Heart left ventricle (tissue), 16 donors: ENCODE measurements around the gene TMEM100. TPM values are rescaled to one million over a fixed set of nuclear protein-coding genes. Genes with fewer than 3 reads are reported as not detected.
A peak's percentile ranks its signal among the peaks of the same experiment; 100 is the strongest.

Source experiments
- ATAC-seq, 4 donors: fragments of 200-7000 bp; cut with Tn5 transposase; one replicate each; pipeline ENCODE4 v1.9.1; 2020 to 2022; ENCODE audit warnings: moderate library complexity in 4 of 4, mild to moderate bottlenecking in 3 of 4, moderate number of reproducible peaks in 1 of 4
- DNase-seq, 5 donors: peaks; one replicate each; pipeline ENCODE4 v3.0.0-alpha.2; 2020
- H3K27ac ChIP-seq, 12 donors: fragments of 200-600 bp; sonication (generic) in 4 of 12; one replicate each; pipeline versions ENCODE4 v1.5.0 to v1.8.0; 2016 to 2022; ENCODE audit warnings: mild to moderate bottlenecking in 2 of 12
- H3K27me3 ChIP-seq, 9 donors: fragments of 200-600 bp; sonication (generic) in 2 of 9; one replicate each; pipeline versions ENCODE4 v1.5.1 to v1.8.0; 2016 to 2022; ENCODE audit warnings: mild to moderate bottlenecking in 3 of 9
- H3K36me3 ChIP-seq, 9 donors: fragments of 200-600 bp; sonication (generic) in 2 of 9; one replicate each; pipeline versions ENCODE4 v1.5.0 to v1.8.0; 2018 to 2022; ENCODE audit warnings: mild to moderate bottlenecking in 2 of 9
- H3K4me1 ChIP-seq, 12 donors: fragments of 200-600 bp; sonication (generic) in 4 of 12; one replicate each; pipeline versions ENCODE4 v1.5.0 to v1.8.0; 2016 to 2022; ENCODE audit warnings: mild to moderate bottlenecking in 3 of 12
- H3K4me3 ChIP-seq, 12 donors: fragments of 200-600 bp; sonication (generic) in 4 of 12; one replicate each; pipeline versions ENCODE4 v1.5.0 to v1.8.0; 2017 to 2022; ENCODE audit warnings: mild to moderate bottlenecking in 9 of 12, moderate library complexity in 4 of 12
- H3K9me3 ChIP-seq, 12 donors: fragments of 200-600 bp; sonication (generic) in 4 of 12; one replicate each; pipeline versions ENCODE4 v1.5.0 to v1.8.0; 2016 to 2022; ENCODE audit warnings: mild to moderate bottlenecking in 1 of 12
- POLR2A ChIP-seq, 2 donors: fragments of 450-650 bp; IDR thresholded peaks; one replicate each; pipeline ENCODE4 v1.6.1; 2017; ENCODE audit warnings: antibody characterized with exemption in 2 of 2, mild to moderate bottlenecking in 2 of 2, moderate library complexity in 2 of 2
- WGBS, 4 donors: extraction: QIAGEN DNeasy Blood & Tissue Kit in 2 of 4; methylation state at CpG; one replicate each; pipeline versions ENCODE4 v1.1.5 to v1.1.7; 2013 to 2018; 5-methylcytosine and 5-hydroxymethylcytosine counted together
- intact Hi-C, 10 donors: fragments of 100-400 bp; cut with DNase I; formaldehyde crosslinking; loops; one replicate each; pipeline versions ENCODE4 v1.11.1 to v1.14.2; 2022
- polyA plus RNA-seq, 2 donors: library from polyadenylated mRNA; stranded (reverse); fragments of 200-250 nt; gene quantifications; one replicate each; pipeline ENCODE4 v1.2.3, GENCODE V29; 2013
- total RNA-seq, 9 donors: library from RNA; depleted of rRNA in 2 of 9; stranded (reverse); fragments of >200 nt in 2 of 9; fragmentation: NEBNext Ultra II Directional in 3 of 9; extraction: Animal tissue kit (Norgen Biotek cat#: 25700) in 3 of 9; gene quantifications; one replicate each; pipeline versions ENCODE4 v1.1.0 to v1.2.4, GENCODE V29; 2016 to 2023
- TF ChIP-seq, protein P1 (sequence below), 12 donors: fragments of 200-600 bp; sonication (generic) in 4 of 12; IDR thresholded peaks; one replicate each; pipeline versions ENCODE4 v1.5.0 to v1.8.0; 2018 to 2022; ENCODE audit warnings: antibody characterized with exemption in 12 of 12, mild to moderate bottlenecking in 5 of 12
- donor health status: ischemic (EF 13 %, LVEDD 7.1; RV severe dilation, severe dysfunction).
- donor health status: healthy with polysubstance abuse.
- donor health status: DM: no; HTN: yes; CAD: no.
- donor health status: DM: no; HTN: no; CAD: no.
- donor health status: ischemic (EF 25% LVEDD 6.9; RV normal size, moderate dysfunction).
- donor health status: ischemic (EF 25% LVEDD 5.7; RV mildly dilated, moderate dysfunction).
- donor health status: healthy.
- donor health status: DM: yes; HTN: yes; CAD: no.
- donor health status: ischemic (EF 35%, LVEDD 5.7; RV mildly dilated, moderate dysfunction).
- donor health status: nonischemic (EF 11% LVEDD 7.7; RV severe dilation, severe dysfunction).
- donor health status: DM: yes; HTN: yes; CAD: no.
- donor health status: PGD.
- donor health status: ischemic (EF 29% LVEDD 5.4; RV normal size, mild dysfunction).
- donor health status: nonischemic (EF 23%, LVEDD 6.1; RV moderate dilation, normal function).

Gene TMEM100
- total and polyA plus RNA-seq, 11 donors: 2.3 to 9.3 (median 5.3) TPM

DNA sequence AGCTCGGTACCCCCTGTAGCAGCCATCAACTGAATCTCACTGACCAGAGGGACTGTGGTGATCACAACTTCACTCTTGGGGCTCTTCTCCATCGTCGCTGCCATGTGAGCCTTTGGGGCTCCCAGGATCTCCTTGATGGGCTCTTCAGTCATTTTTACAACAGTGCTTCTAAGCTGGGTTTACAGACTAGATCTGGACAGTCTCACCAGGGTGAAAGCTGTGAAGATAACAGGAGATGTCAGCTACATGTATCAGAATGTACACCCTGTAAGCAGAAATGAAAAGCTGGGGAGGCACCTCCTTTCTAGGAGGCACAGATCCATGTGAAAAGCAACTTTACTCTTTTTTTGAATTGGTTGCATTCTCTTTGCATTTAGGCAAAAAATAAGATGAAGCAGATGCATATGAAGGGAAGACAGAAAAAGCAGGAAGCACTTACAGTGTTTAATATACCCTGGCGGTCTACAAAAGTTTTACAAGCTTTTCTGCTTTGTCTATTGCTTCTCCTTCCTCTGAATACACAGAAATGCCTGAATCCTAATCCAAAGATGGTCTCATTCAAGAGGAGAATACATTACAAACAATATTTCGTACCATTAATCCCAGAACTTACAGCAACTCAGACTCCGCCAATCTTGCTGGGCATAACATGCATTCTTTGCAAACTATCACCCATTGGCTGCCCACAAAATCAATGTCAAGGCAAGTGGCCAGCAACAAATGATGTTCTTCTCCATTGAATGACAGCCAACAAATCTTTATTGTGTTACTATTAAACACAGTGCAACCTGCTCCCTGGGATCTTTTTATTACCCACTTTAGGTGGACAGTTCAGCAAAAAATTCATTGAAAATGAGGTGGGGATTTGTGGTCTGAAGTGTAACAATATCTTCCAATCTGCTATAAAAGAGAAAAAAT is 1.5 kb downstream of the TMEM100 start:
- Histone ChIP-seq H3K36me3 (peaks cover 0 to 13% (median 0%) of the 10 kb centered on the region in 9 donors), H3K27me3 (no peaks in the 10 kb centered on the region), H3K4me1 (peaks cover 0 to 35% (median 8%) of the 10 kb centered on the region in 12 donors), H3K9me3 (no peaks in the 10 kb centered on the region), H3K4me3 (peak overlapping the region in 8 of 12 donors; percentile 32 to 47 (median 40)), H3K27ac (peak overlapping the region in 1 of 12 donors; percentile 45)
- DNase-seq: no peak
- TF ChIP-seq, protein P1, sequence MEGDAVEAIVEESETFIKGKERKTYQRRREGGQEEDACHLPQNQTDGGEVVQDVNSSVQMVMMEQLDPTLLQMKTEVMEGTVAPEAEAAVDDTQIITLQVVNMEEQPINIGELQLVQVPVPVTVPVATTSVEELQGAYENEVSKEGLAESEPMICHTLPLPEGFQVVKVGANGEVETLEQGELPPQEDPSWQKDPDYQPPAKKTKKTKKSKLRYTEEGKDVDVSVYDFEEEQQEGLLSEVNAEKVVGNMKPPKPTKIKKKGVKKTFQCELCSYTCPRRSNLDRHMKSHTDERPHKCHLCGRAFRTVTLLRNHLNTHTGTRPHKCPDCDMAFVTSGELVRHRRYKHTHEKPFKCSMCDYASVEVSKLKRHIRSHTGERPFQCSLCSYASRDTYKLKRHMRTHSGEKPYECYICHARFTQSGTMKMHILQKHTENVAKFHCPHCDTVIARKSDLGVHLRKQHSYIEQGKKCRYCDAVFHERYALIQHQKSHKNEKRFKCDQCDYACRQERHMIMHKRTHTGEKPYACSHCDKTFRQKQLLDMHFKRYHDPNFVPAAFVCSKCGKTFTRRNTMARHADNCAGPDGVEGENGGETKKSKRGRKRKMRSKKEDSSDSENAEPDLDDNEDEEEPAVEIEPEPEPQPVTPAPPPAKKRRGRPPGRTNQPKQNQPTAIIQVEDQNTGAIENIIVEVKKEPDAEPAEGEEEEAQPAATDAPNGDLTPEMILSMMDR (IDR thresholded peaks at IDR 0.05): no peak
- no peak for TF ChIP-seq POLR2A (IDR thresholded peaks at IDR 0.05)
- intact Hi-C loops: loop anchor here in 2 of 10 donors (5.0 to 10.0 kb wide), 3 partner anchors 36 to 296 kb away; partner anchors contain the start of gene MMD (in 1 of the 2)
- no peak for ATAC-seq
- 73 to 87% (median 85%) methylated on average over 6 of the region's 6 CpGs for WGBS, 4 donors

DNA sequence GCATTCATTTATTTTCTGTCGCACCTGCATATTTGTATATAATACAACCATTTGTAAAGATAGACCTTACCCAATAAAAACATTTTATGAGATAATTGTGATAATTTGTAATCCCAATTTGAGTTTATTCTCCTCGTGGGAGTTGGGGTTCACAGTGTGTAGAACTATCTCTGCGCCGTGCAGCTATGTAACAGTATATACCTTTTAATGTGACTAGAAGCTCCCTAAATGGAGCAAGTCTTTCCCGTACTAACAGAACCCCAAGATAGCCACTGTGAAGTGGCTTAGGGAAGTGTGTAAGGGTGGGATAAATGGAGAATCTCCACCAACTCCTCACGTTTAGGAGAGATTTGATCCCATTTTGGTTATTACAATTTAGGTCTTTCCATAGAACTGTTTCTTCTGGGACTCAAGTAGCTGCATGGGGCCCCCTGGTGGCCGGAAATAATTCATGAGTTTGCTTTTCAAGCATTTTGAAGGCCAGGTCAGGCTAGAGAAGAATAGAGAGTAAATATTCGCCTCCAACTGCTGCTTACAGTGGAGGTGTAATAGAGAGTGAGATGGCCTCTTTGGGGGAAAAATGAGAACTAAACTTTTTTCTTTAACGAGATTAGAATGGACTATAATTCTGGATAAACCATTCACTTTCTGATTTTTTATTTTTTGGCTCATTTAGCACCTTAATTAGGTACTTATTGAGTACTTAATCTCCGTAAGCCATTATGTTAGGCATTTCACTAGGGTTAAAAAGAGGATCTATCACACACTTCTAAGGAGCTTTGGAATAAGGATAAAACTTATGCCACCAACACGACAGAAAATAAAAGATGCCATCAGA is 4.5 kb downstream of the TMEM100 start:
- intact Hi-C loops: loop anchor here (1.0 to 10.0 kb wide), 8 partner anchors 47 to 192 kb away; no protein-coding TSS in a partner anchor
- peaks cover 0 to 13% (median 0%) of the 10 kb centered on the region in 9 donors for H3K36me3 ChIP-seq
- peak; percentile 63 to 83 (median 68) for DNase-seq
- no peaks in the 10 kb centered on the region for H3K27me3 ChIP-seq
- H3K4me1 ChIP-seq: peaks cover 0 to 12% (median 4%) of the 10 kb centered on the region in 12 donors
- ATAC-seq: peak in 2 of 4 donors; percentile 50 to 52
- H3K4me3 ChIP-seq: no peak overlapping the region
- WGBS, 4 donors: 51 to 56% (median 53%) methylated on average over 11 of the region's 11 CpGs
- H3K9me3 ChIP-seq: no peaks in the 10 kb centered on the region
- TF ChIP-seq, protein P1 (IDR thresholded peaks at IDR 0.05): peak; percentile 70 to 90 (median 82)
- TF ChIP-seq POLR2A (IDR thresholded peaks at IDR 0.05): no peak
- H3K27ac ChIP-seq: no peak overlapping the region

DNA sequence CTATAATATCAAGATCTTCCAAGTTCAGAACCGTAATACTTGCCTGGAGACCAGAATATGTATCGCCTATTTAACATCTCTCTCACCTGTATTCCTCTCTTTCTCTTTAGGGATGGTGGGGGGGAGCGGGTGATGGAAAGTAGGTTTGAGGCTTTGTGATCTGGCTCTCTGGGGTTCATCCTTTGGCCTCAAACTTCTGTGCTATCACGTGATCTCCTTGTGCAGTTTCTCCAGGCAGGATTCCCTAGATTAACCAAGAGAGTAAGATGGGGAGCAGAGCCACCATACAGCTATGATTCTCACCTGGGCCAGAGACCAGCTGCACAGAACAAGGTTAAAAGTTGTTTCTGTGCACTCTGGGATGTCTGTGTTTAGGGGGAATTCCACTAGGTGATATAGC is 5.2 kb downstream of the TMEM100 start:
- H3K27me3 ChIP-seq: no peaks in the 10 kb centered on the region
- peaks cover 0 to 7% (median under 1%) of the 10 kb centered on the region in 12 donors for H3K4me1 ChIP-seq
- peaks cover 0 to 13% (median 0%) of the 10 kb centered on the region in 9 donors for H3K36me3 ChIP-seq
- DNase-seq: no peak
- H3K4me3 ChIP-seq: no peak overlapping the region
- no peaks in the 10 kb centered on the region for H3K9me3 ChIP-seq
- no peak for ATAC-seq
- TF ChIP-seq POLR2A (IDR thresholded peaks at IDR 0.05): no peak
- TF ChIP-seq, protein P1 (IDR thresholded peaks at IDR 0.05): no peak
- H3K27ac ChIP-seq: no peak overlapping the region
- WGBS, 4 donors: 81 to 92% (median 91%) methylated on average over 4 of the region's 4 CpGs
- intact Hi-C loops: loop anchor here in 7 of 10 donors (5.0 to 10.0 kb wide), 5 partner anchors 47 to 190 kb away; no protein-coding TSS in a partner anchor
